OCI-LY1 (cell line): ENCODE results near the gene DOCK2.

Experiments used
- CTCF ChIP-seq: fragments of 200-600 bp; sonication (generic), shearing (Covaris generic); IDR thresholded peaks from 2 replicates; pipeline ENCODE4 v1.5.1; 2017; ENCODE audit warnings: mild to moderate bottlenecking, antibody characterized with exemption, low read length, moderate library complexity, mixed read lengths
- EZH2 ChIP-seq: fragments of 200-600 bp; sonication (generic), shearing (Covaris generic); IDR thresholded peaks from 2 replicates; pipeline ENCODE4 v1.8.0; 2017; ENCODE audit warnings: borderline replicate concordance, mixed run types, mild to moderate bottlenecking, antibody characterized with exemption, low read length, moderate library complexity, mixed read lengths

- TF ChIP-seq CTCF: no peak
- no peak for TF ChIP-seq EZH2
Observed at GRCh38 chr5:169758886-169759285, 121.8 kb downstream of the DOCK2 start.
